NCI-H187 treated with DMSO at 0.1 percent for 48 hours (cell line): Measurements from ENCODE around the gene COL28A1.
A peak's percentile ranks its signal among the peaks of the same experiment; 100 is the strongest.

Experiments used
- DNase-seq: peaks from one replicate; lab custom pipeline; 2025; lab: John Stamatoyannopoulos, UW

Gene COL28A1

DNA sequence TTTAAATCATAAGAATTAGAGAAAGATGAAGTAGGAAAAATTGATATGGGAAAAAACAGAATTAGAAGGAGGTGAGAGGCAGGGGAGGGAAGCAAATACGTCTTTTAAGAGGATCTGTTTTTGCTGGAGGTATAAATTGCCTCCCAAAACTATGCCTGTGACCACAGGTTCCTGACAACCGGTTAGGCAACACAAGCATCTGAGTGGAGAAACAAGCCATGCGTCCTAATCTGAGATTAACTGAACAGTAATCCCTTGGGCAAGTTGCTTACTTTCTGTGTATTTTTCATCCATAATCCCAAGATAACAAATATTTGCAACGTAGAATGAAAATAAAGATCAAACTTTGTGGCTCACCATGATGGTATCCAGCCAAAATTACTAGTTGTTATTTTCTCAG is 204.2 kb downstream of the COL28A1 start:
- no peak for DNase-seq

DNA sequence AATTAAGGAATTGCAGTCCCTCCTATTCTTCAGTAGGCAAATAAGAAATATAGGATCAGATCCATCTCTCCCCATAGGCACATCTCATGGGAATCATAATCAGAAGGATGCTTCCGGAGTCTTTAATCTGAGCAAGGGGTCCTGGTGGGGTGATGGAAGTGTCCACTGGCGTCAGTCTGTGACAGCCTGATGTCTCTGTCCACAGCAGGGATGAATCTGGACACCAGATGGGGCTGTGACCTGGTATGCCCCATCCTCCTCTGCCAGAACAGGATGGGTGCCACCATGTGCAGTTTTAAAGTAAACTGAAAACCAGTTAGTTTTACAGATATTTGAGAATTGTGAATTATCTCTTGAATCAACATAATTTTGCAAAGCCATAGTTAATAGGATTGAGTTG is 204.7 kb downstream of the COL28A1 start:
- DNase-seq, result no peak

DNA sequence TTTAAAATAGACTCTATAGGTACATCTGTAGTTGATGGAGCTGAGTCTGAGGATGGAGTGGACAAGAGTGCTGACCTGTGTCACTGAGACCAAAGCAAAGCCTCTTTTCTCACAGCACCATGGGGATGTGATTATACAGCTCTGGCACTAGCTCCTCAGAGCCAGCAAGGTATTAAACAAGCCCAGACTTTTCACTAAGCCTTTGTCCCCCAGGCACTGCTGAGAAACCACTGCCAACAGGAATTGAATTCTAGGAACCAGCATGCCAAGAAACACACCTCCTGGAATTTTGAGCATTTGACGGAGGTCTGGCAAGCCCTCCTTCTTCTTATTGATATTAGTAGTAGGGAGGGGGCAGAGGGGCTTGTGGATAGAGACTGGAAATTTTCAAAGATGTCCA is 206.3 kb downstream of the COL28A1 start:
- DNase-seq, result no peak

DNA sequence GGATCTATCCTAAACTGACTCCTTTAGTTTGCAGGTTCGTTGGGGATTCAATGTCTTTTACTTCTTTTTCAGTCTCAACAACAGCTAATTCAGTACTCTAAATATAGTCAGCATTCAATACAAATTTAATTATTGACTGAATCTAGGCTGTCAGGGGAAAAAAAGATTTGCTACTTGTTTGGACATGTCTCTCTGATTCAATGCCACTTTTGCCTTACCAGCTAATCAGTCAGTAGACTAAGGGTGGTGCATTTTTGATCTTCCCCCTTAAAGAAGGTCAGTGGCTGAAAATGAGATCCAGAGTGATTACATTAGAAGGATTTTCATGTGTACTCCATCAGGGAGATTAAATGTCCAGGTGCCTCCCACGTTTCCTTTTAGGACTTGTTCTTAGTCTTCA is 208.2 kb downstream of the COL28A1 start:
- DNase-seq, result no peak

DNA sequence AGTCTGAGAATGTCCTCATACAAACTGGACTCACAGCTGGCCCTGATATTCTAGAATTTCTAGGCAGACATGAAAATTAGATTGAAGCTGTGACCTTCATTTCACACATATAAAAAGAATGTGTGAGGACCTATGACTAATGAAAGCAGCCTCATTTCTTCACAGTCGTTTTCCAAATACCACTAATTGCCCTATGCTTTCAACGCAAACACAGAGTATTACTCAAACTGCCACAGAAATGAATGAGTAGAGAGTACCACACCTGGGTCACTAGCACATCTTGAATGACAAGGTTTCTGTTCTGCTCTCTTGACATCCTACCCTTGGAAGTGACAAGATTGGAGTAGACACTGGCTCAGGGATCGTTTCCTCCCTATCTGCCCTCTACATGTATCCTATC is 211.0 kb downstream of the COL28A1 start:
- DNase-seq, result no peak

DNA sequence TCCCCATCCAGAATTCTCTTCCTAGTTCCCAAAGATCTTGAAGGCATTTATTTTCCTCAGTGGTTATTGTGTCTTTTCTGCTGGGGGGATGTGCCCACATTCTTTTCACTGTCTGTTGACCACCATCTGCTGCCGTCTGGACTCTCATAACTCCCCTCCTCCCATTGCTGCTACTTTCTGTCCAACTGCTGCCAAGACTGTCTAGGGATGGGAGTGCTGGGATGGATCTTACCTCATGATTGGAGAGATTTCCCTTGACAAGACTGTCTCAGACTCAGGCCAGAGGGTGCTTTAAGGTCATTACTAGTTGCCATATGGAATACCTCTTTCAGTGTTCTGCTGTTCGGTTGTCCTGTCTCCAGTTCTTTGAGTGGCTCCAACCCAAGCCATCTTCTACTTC is 211.8 kb downstream of the COL28A1 start:
- DNase-seq, result no peak

DNA sequence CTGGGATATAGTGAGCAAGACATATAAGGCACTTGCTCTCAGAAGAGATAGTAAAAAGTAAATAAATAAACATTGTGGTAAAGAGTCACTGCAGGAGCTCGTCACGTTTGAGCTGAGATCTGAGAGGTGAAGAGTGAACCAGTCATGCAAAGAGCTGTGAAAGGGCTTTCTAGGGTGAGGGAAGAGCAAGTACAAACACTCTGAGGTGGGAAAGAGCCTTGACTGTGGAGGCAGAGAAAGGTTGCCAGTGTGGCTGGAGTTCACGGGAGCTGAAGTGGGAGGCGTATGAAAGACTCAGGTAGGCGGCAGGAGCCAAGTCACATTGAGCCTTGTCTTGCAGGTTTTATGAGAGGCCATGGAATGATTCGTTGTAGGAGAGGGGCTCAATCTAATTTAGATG is 212.3 kb downstream of the COL28A1 start:
- peak; percentile 98 for DNase-seq

DNA sequence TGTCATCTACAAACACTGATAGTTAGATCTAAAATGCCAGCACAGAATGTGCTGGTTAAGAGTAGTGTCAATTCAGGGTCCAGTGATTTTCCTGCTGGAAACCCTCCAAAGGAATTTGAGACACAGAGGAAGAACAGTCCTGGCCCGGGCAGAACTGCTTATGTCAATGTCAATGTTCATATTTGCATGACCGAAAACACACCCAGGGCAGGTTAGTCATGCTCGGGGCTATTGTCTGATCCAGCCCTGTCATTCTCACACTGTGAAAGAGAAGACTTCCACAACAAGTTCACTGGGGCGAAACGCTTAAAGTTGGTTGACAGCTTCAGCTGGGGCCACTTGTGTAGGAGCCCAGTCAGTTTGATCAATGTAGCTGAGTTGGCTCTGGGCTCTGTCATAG is 214.0 kb downstream of the COL28A1 start:
- no peak for DNase-seq

DNA sequence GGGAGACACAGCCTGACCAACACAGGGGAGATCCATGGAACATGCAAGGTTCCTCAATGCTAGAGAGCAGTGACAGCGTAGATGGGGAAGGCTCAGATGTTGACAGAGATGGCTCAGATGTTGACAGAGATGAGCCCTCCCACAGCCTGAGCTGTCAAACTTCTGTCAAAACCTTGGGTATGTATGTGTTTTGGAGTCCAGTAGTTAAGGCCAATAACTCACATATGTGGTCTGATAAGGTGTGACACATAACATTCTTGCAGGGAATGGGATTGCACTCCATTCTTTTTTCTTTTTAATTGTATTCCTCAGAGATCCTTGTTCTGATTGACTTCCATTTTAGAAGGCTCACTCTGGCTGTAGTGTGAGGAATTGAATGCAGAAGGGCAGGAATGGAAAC is 217.1 kb downstream of the COL28A1 start:
- DNase-seq, result no peak

DNA sequence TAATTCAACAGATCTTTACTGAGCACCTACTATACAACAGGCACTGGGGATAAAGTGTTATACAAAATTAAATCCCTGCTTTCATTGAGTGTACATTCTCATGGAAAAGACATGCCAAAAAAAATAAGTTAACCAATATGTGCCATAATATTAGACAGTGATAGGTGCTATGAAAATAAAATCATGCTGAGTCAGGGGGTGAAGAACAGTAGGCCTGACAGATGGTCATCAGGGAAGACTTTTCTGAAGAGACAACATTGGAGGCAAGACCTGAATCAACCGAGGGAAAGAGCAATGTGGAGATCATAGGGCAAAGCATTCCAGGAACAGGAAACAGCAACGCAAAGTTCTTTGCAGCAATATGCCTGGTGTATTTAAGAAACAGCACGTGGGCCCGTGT is 217.8 kb downstream of the COL28A1 start:
- DNase-seq, result no peak

DNA sequence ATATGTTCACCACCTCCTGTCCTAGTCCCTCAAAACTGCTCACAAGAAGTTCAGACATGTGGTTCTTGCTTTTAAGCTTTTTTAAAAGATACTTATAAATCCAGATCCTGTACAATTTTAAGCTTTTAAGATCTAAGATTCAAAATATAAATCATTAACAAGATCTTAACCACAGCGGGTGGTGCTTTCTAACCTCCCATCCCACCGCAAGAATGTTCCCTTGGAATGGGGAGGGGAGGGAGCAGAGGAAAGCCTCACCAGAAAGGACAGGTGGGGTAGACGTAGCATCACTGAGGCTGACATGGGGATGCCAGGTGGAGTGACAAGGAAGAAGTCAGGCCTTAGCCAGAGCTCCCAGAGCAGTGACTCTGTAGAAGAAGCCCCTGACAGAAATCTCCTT is 219.8 kb downstream of the COL28A1 start:
- no peak for DNase-seq

DNA sequence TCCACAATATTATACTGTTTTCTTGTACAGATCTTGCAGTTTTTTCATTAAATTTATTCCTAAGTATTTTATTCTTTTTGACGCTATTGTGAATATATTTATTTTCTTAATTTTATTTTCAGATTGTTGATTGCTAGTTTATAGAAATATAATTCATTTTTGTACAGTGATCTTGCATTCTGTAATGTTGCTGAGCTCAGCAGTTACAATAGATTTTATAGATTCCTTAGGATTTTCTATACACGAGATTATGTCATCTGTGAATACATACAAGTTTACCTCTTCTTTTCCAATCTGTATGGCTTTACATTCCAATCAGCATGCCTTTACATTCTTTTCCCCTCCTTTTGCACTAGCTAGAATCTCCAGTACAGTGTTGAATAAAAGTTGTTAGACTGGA is 223.3 kb downstream of the COL28A1 start:
- DNase-seq, result no peak

DNA sequence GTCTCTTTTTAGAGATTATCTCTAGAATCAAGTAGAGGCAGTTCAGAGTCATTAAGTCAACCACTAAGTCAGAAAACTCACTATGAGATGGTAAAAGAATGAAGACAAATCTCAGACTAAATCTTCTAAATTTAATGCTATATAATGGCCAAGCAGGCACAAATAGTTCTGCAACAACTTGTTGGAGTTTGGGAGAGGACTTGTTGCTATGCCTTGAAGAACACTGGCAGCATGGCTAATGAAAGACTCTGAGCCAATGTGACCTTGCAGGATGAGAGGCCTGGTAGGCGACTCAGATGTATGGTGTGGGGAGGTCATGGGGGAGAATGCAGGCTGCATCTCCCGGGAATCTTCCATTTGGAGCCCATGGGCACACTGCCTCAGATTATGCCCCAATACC is 224.7 kb downstream of the COL28A1 start:
- no peak for DNase-seq

DNA sequence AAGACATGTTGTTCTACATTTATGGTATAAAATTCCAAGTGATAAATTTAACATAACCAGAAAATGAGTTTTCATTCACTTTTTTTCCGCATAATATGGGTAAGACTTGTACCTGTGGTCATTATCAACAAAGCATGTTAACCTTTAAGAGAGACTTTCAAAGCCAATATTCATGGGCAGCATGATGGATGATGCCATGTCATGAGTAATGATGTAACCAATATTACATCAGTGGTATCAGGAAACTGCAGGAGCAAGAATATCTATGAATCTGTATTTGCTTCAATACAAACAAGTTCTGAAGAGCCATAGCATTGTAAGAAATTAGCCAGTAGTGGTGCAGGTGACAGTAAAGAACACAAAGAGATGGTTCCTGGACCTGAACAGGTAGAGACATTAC is 226.5 kb downstream of the COL28A1 start:
- DNase-seq, result no peak
